C4-2B (cell line): Measurements from ENCODE around the gene STIP1.

Experiments used
- ZFX ChIP-seq: fragments of 450-650 bp; IDR thresholded peaks from 2 replicates; pipeline ENCODE4 v1.6.1; 2017
- TF ChIP-seq, protein P1 (sequence below): fragments of 450-650 bp; conservative IDR thresholded peaks from 2 replicates; pipeline ENCODE4 v1.5.1; 2017; ENCODE audit warnings: mild to moderate bottlenecking

DNA sequence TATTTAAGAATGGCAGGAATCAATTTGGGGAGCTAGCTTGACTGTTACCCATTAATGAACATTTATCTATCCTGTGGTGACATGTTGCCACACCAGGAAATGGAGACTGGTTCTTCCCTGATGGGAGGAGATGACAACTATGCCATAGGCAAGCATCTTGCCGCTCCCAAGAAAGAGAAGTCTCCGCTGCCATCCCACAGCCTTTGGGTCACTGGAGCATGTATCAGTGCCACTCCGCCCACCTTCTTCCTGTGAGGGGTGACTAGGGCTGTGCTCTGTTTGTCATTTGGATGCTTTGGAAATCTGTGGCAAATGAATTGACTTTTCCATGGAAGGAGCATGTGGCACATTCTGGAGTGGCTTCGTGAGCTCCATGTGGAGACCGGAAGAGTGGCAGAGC, 6.5 kb downstream of the STIP1 start:
- TF ChIP-seq, protein P1, sequence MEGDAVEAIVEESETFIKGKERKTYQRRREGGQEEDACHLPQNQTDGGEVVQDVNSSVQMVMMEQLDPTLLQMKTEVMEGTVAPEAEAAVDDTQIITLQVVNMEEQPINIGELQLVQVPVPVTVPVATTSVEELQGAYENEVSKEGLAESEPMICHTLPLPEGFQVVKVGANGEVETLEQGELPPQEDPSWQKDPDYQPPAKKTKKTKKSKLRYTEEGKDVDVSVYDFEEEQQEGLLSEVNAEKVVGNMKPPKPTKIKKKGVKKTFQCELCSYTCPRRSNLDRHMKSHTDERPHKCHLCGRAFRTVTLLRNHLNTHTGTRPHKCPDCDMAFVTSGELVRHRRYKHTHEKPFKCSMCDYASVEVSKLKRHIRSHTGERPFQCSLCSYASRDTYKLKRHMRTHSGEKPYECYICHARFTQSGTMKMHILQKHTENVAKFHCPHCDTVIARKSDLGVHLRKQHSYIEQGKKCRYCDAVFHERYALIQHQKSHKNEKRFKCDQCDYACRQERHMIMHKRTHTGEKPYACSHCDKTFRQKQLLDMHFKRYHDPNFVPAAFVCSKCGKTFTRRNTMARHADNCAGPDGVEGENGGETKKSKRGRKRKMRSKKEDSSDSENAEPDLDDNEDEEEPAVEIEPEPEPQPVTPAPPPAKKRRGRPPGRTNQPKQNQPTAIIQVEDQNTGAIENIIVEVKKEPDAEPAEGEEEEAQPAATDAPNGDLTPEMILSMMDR = no peak
- no peak for TF ChIP-seq ZFX
